Raji (cell line): ENCODE results near the gene OPCML.

ENCODE experiments used
- POLR2A ChIP-seq: IDR thresholded peaks from 2 replicates; pipeline ENCODE4 v1.6.1; 2011; ENCODE audit warnings: low read depth, low read length, control low read depth; ENCODE audit not compliant: insufficient read depth

OPCML gene

GRCh38 chr11:132976115-132976514 lies 556.2 kb downstream of the OPCML start:
- no peak for TF ChIP-seq POLR2A

- TF ChIP-seq POLR2A: no peak
Observed at GRCh38 chr11:132973686-132974085, 558.6 kb downstream of the OPCML start.

GRCh38 chr11:132972565-132972964 lies 559.7 kb downstream of the OPCML start:
- TF ChIP-seq POLR2A: no peak

- TF ChIP-seq POLR2A: no peak
Observed at GRCh38 chr11:132971351-132971750, 561.0 kb downstream of the OPCML start.

GRCh38 chr11:132969892-132970291 lies 562.4 kb downstream of the OPCML start:
- no peak for TF ChIP-seq POLR2A

- no peak for TF ChIP-seq POLR2A
Observed at GRCh38 chr11:132962041-132962440, 570.3 kb downstream of the OPCML start.

- TF ChIP-seq POLR2A: no peak
Observed at GRCh38 chr11:132961453-132961852, 570.8 kb downstream of the OPCML start.

GRCh38 chr11:132960273-132961078 lies 571.8 kb downstream of the OPCML start:
- TF ChIP-seq POLR2A: no peak

- TF ChIP-seq POLR2A: no peak
Observed at GRCh38 chr11:132959693-132960092, 572.6 kb downstream of the OPCML start.

- no peak for TF ChIP-seq POLR2A
Observed at GRCh38 chr11:132957881-132958280, 574.4 kb downstream of the OPCML start.

- no peak for TF ChIP-seq POLR2A
Observed at GRCh38 chr11:132948252-132948651, 584.0 kb downstream of the OPCML start.

- TF ChIP-seq POLR2A: no peak
Observed at GRCh38 chr11:132944569-132944944, 587.7 kb downstream of the OPCML start.

- TF ChIP-seq POLR2A: no peak
Observed at GRCh38 chr11:132943706-132944568, 588.4 kb downstream of the OPCML start.

- TF ChIP-seq POLR2A: no peak
Observed at GRCh38 chr11:132943357-132943705, 589.0 kb downstream of the OPCML start.

- no peak for TF ChIP-seq POLR2A
Observed at GRCh38 chr11:132942611-132943356, 589.5 kb downstream of the OPCML start.
